Astrocyte of the spinal cord (primary cell): ENCODE data around the gene PDZRN4.

Experiments
- DNase-seq: peaks from one replicate; pipeline ENCODE4 v3.0.0; 2011; ENCODE audit warnings: low read depth, low spot score
- H3K4me3 ChIP-seq: 2 replicates; pipeline ENCODE4 v1.5.1; 2011; ENCODE audit warnings: low read depth, mild to moderate bottlenecking, low read length, moderate library complexity
- in situ Hi-C: cut with HindIII; loops from 2 replicates; pipeline ENCODE4 v1.10.0; 2017; ENCODE audit warnings: low sequenced_read_pairs
- TF ChIP-seq, protein P1 (sequence below): IDR thresholded peaks from 2 replicates; pipeline ENCODE4 v1.5.1; 2012; ENCODE audit warnings: low read depth, mild to moderate bottlenecking, low read length, inconsistent platforms

The PDZRN4 gene

DNA sequence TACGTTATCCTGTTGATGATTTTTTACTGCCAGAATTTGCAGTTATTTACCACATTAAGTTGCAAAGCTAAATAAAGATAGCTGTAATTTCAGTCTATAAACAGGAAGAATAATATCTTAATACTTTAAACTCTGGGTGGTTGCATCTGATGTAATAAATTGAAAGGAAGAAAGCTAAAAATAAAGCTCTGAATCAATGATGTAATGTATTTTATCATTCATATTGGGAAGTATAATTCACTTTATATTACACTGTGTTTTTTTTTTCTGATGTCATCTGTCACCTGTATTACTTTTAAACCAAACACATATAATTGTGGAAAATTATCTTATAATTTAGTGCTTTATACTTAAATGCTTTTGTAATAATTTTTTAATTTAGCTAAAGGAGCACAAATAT is 37.1 kb downstream of the PDZRN4 start:
- in situ Hi-C loops = no loop called here
- DNase-seq = no peak
- TF ChIP-seq, protein P1, sequence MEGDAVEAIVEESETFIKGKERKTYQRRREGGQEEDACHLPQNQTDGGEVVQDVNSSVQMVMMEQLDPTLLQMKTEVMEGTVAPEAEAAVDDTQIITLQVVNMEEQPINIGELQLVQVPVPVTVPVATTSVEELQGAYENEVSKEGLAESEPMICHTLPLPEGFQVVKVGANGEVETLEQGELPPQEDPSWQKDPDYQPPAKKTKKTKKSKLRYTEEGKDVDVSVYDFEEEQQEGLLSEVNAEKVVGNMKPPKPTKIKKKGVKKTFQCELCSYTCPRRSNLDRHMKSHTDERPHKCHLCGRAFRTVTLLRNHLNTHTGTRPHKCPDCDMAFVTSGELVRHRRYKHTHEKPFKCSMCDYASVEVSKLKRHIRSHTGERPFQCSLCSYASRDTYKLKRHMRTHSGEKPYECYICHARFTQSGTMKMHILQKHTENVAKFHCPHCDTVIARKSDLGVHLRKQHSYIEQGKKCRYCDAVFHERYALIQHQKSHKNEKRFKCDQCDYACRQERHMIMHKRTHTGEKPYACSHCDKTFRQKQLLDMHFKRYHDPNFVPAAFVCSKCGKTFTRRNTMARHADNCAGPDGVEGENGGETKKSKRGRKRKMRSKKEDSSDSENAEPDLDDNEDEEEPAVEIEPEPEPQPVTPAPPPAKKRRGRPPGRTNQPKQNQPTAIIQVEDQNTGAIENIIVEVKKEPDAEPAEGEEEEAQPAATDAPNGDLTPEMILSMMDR = no peak
- no peak overlapping the region for H3K4me3 ChIP-seq

DNA sequence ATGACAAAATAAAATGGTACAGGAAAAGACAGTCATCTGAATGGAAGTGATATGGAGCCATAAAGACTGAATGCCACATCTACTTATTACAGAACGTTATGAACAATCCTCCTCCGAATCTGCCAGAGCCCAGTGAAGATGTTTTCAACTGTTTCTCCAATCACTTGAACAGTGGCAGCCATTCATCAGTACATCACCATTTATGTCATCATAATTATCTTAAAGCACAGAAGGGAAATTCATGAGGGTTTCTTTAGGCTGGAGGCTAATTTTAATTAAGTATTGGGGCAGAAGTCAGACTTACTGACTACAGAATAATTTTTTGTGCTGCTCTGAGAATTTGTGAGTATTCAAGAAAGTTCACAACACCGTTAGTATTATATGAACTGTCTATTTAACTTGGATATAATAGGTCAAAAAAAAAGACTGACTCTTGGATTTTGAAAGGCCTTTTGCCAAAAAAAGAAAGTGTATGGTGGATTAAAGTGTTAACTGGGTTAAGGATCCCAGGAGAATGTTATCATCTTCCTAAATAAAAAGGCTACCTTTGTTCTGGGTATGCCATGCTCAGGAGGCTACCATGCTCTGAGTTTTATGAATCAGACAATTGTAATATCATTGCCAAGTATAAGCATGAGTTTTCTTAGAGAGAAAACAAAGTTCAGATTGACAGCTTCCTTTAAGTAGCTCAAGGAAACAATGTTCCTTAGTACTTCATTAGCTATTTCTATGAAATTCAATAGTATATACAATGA is 40.1 kb downstream of the PDZRN4 start:
- no peak for DNase-seq
- no peak overlapping the region for H3K4me3 ChIP-seq
- in situ Hi-C loops = no loop called here
- TF ChIP-seq, protein P1 = no peak

DNA sequence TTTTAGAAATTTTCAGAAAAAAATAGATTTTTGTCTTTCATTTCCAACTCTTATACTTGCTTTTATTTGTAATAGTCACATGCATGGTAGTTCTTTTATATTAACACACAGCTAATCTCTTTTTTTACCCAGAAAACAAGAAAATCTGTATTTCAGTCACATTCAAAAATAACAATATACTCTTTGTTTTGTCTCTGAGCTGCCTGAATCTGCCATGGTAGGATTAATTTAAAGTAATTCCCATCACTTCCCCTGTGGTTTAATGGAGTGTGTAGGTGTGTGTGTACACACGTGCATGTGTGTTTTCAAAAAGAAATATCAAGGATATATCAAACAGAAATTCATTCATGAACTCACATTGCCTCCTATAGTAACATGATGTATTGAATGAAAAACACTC is 42.6 kb downstream of the PDZRN4 start:
- in situ Hi-C loops = no loop called here
- no peak overlapping the region for H3K4me3 ChIP-seq
- no peak for DNase-seq
- TF ChIP-seq, protein P1 = no peak

DNA sequence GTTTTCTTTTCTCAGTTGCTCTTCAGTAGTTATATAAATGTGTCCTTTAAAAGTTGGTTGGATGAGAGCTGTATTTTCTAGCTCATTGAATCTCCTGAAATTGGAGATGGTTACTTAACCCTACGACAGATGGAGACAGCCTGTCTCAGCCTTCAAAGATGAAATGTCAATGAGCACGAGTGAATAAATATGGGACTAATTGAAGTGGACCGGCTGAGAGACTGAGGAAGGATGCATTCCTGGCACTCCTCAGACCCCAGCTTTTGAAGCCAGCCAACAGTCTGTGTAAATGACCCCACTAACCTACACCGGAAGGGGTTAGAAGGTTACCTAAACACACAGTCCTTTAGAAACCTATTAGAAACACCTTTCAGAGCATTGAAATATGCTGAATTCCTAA is 46.6 kb downstream of the PDZRN4 start:
- no peak for DNase-seq
- TF ChIP-seq, protein P1 = no peak
- in situ Hi-C loops = no loop called here
- H3K4me3 ChIP-seq = no peak overlapping the region

DNA sequence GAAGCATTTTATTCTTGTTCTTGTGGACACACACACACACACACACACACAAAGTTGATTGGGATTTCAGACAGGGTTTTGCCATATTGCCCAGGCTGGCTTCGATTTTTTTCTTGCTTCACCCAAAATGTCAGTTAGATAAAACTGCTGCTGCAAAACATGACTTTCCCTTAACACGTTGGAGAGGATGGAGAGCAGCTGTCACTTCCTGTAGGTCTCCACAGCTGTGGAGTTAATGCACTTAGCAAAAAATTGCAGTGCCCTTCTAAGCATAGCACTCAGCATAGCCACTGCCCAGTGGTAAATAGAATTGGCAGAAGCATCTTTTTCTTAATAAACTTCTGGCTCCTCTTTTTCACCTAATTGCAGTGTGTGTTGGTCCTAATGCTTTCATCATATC is 54.5 kb downstream of the PDZRN4 start:
- in situ Hi-C loops = no loop called here
- H3K4me3 ChIP-seq = no peak overlapping the region
- TF ChIP-seq, protein P1 = no peak
- no peak for DNase-seq

DNA sequence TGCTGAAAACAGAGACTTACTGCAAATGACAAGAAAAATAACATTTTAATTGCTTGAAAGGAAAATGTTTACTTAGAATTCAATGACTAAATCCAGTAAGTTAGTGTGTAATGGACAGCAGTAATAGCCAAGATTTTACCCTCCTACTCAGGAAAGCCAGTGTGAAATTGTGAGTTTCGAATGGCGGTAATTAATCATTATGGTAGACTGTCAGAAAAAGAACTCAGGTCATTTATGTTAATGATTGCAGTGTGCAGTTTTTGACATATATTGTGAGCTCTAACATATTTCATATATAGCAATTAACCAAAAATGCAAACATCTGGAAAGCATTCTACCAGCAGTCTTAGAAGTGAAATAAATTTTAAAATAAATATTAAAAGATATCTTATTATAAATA is 60.3 kb downstream of the PDZRN4 start:
- in situ Hi-C loops = no loop called here
- DNase-seq = no peak
- H3K4me3 ChIP-seq = no peak overlapping the region
- TF ChIP-seq, protein P1 = no peak

DNA sequence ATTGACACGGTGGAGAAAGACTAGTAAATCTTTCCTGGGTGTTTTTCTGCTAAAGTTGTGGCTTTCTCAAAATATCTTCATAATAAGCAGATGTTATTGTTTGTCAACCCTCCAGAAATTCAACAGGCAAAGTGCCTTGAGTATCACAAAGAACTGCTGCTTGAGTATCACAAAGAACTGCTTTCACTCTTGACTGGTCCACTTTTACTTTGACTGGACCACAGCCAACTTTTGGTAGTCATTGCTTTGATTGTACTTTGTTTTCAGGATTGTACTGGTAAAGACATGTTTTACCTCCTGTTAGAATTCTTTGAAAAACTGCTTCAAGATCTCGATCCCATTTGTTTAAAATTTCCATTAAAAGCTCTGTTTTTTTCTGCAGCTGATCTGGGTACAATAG is 62.6 kb downstream of the PDZRN4 start:
- H3K4me3 ChIP-seq = no peak overlapping the region
- TF ChIP-seq, protein P1 = no peak
- in situ Hi-C loops = no loop called here
- DNase-seq = peak; percentile 29
